ENCODE results near the gene MRPS31.

- TF ChIP-seq POLR2A (IDR thresholded peaks at IDR 0.05; ENCODE audit: low read depth, low read length) (no peak), TAF1 (IDR thresholded peaks at IDR 0.05; ENCODE audit: borderline replicate concordance, low read depth, low read length) (no peak), POLR2AphosphoS5 (IDR thresholded peaks at IDR 0.05; ENCODE audit: low read depth, low read length) (no peak)
Measured at GRCh38 chr13:40769970-40770369, 1.0 kb downstream of the MRPS31 start.
